Endothelial cell of umbilical vein (primary cell): ENCODE results near the gene SMIM41. TPM values are rescaled to one million over a fixed set of nuclear protein-coding genes. Genes with fewer than 3 reads are reported as not detected.

Experiments used
- BruUV-seq: library from RNA; stranded (reverse); fragments of 400-500 nt; replicated peaks from 2 replicates; lab custom pipeline; 2021; lab: Mats Ljungman, UMichigan
- CTCF ChIA-PET: fragments of 300-600, 350-600 bp; sonication (Branson Sonifier 250); formaldehyde crosslinking; loops from one replicate; lab custom pipeline; 2021; ENCODE audit warnings: antibody characterized with exemption, inconsistent platforms; lab: Charles Lee
- POLR2A ChIA-PET: fragments of 300-600, 350-600 bp; sonication (Branson Sonifier 250); formaldehyde crosslinking; loops from one replicate; lab custom pipeline; 2021; ENCODE audit warnings: antibody characterized with exemption, inconsistent platforms; lab: Charles Lee
- DNase-seq: peaks from one replicate; pipeline ENCODE4 v3.0.0-alpha.2; 2011; ENCODE audit warnings: low read depth, low spot score
- FAIRE-seq: peaks from 2 replicates; lab custom pipeline; 2011; peaks lifted over from hg19 to GRCh38; lab: Jason Lieb, UNC
- H2AFZ ChIP-seq: 2 replicates; pipeline ENCODE4 v1.6.0; 2012; ENCODE audit warnings: low read depth, low read length, control low read depth, inconsistent platforms
- H3K27ac ChIP-seq: 2 replicates; pipeline ENCODE4 v1.5.1; 2011; ENCODE audit warnings: low read depth, mild to moderate bottlenecking, control low read depth, low read length, moderate library complexity; ENCODE audit not compliant: insufficient read depth
- H3K27me3 ChIP-seq, 2 experiments: 2 replicates each; pipeline versions ENCODE4 v1.6.0 to v1.6.1; 2011; ENCODE audit warnings: low read length in 2 of 2, mixed read lengths in 1 of 2; ENCODE audit not compliant: control insufficient read depth in 2 of 2, insufficient read depth in 2 of 2
- H3K36me3 ChIP-seq, 2 experiments: 2 replicates in 1 of 2; 3 replicates in 1 of 2; pipeline ENCODE4 v1.5.1; 2011; ENCODE audit warnings: low read length in 2 of 2, mild to moderate bottlenecking in 1 of 2, moderate library complexity in 1 of 2; ENCODE audit not compliant: control insufficient read depth in 2 of 2, insufficient read depth in 2 of 2; ENCODE audit errors: extremely low read depth in 1 of 2
- H3K4me1 ChIP-seq: 3 replicates; pipeline ENCODE4 v1.5.1; 2011; ENCODE audit warnings: mild to moderate bottlenecking, low read length; ENCODE audit not compliant: control insufficient read depth, insufficient read depth; ENCODE audit errors: extremely low read depth
- H3K4me2 ChIP-seq: 2 replicates; pipeline ENCODE4 v1.6.1; 2011; ENCODE audit warnings: low read length, control low read depth, mixed read lengths; ENCODE audit not compliant: insufficient read depth
- H3K4me3 ChIP-seq, 3 experiments: fragments of 200-600 bp in 1 of 3; sonication (generic), shearing (Covaris generic) in 1 of 3; replicated peaks in 1 of 3; 2 replicates each; pipeline ENCODE4 v1.5.1; 2011 to 2016; ENCODE audit warnings: control low read depth in 3 of 3, low read length in 3 of 3, mild to moderate bottlenecking in 2 of 3, inconsistent platforms in 1 of 3, low read depth in 1 of 3, moderate library complexity in 1 of 3; ENCODE audit not compliant: insufficient read depth in 1 of 3
- H3K79me2 ChIP-seq: 2 replicates; pipeline ENCODE4 v1.6.0; 2012; ENCODE audit warnings: low read length, inconsistent platforms; ENCODE audit not compliant: control insufficient read depth, insufficient read depth
- H3K9ac ChIP-seq: replicated peaks from 2 replicates; pipeline ENCODE3; 2011; ENCODE audit warnings: low read length, control low read depth; ENCODE audit not compliant: insufficient read depth; ENCODE audit errors: extremely low read depth
- H3K9me1 ChIP-seq: replicated peaks from 3 replicates; pipeline ENCODE4 v1.6.0; 2011; ENCODE audit warnings: mild to moderate bottlenecking, low read length; ENCODE audit not compliant: control insufficient read depth, insufficient read depth; ENCODE audit errors: extremely low read depth
- H3K9me3 ChIP-seq: replicated peaks from 2 replicates; pipeline ENCODE4 v1.5.1; 2012; ENCODE audit warnings: low read length, inconsistent platforms; ENCODE audit not compliant: control insufficient read depth, insufficient read depth
- H4K20me1 ChIP-seq: replicated peaks from 2 replicates; pipeline ENCODE3; 2011; ENCODE audit warnings: mild to moderate bottlenecking, low read length; ENCODE audit not compliant: control insufficient read depth, insufficient read depth; ENCODE audit errors: extremely low read depth
- CTCF ChIP-seq, 2 donors: IDR thresholded peaks; 1 replicate in 1 of 2; 2 replicates in 1 of 2; pipeline ENCODE4 v1.5.1; 2011; ENCODE audit warnings: low read length in 2 of 2, mild to moderate bottlenecking in 2 of 2, moderate library complexity in 2 of 2, control low read depth in 1 of 2, inconsistent platforms in 1 of 2, low read depth in 1 of 2; ENCODE audit not compliant: insufficient read depth in 1 of 2; ENCODE audit errors: extremely low read depth in 1 of 2
- GATA2 ChIP-seq: IDR thresholded peaks from 2 replicates; pipeline ENCODE4 v1.7.0; 2011; ENCODE audit warnings: low read depth, mild to moderate bottlenecking, moderate library complexity, mixed read lengths, low read length; ENCODE audit not compliant: insufficient read length, insufficient read depth
- JUN ChIP-seq: IDR thresholded peaks from 2 replicates; pipeline ENCODE4 v1.6.1; 2011; ENCODE audit warnings: borderline replicate concordance, low read depth; ENCODE audit not compliant: insufficient read length, insufficient read depth
- MYC ChIP-seq: IDR thresholded peaks from one replicate; pipeline ENCODE4 v1.6.1; 2011; ENCODE audit warnings: mild to moderate bottlenecking, low read depth, low read length
- POLR2A ChIP-seq: IDR thresholded peaks from 2 replicates; pipeline ENCODE4 v1.6.1; 2012; ENCODE audit warnings: low read depth, mild to moderate bottlenecking, control low read depth, low read length
- dilution Hi-C: fragments of 300-500 bp; cut with MboI; formaldehyde crosslinking; loops from one replicate; pipeline ENCODE4 v1.15.0; 2019; ENCODE audit warnings: low sequenced_read_pairs; ENCODE audit not compliant: extremely low pct_ligation_motif_present
- intact Hi-C: fragments of 100-400 bp; cut with micrococcal nuclease; formaldehyde crosslinking; loops from one replicate; pipeline ENCODE4 v1.10.0; 2022
- polyA plus RNA-seq, 4 experiments: library from polyadenylated mRNA; depleted of rRNA in 3 of 4; stranded (reverse) in 3 of 4; unstranded in 1 of 4; fragments of >200 nt; gene quantifications; 2 replicates each; pipeline versions ENCODE4 v1.2.1 to v1.2.3, GENCODE V29; 2011 to 2012; ENCODE audit warnings: missing spikeins in 1 of 4
- total RNA-seq: library from RNA; stranded (reverse); gene quantifications from 2 replicates; pipeline ENCODE4 v1.2.3, GENCODE V29; 2021

Gene SMIM41
- total and polyA plus RNA-seq, 2 donors (not counting 3 experiments of a cell fraction or from before 2014, with no cell fraction given) = not detected

GRCh38 chr12:52120951-52121823, 41.7 kb downstream of the SMIM41 start:
- H3K27me3 ChIP-seq = peaks cover 0 to 4% of the 10 kb centered on the region in 2 experiments
- no peak overlapping the region for H3K4me2 ChIP-seq
- H3K27ac ChIP-seq = no peak overlapping the region
- no peaks in the 10 kb centered on the region for H3K79me2 ChIP-seq
- peaks cover 14% of the 10 kb centered on the region for H3K4me1 ChIP-seq
- FAIRE-seq = no peak
- no peak overlapping the region for H3K9ac ChIP-seq
- POLR2A ChIA-PET = no interaction called here
- H3K4me3 ChIP-seq = no peak overlapping the region
- CTCF ChIA-PET = interaction anchor here (0.7 to 7.8 kb wide), 21 partner anchors 9 to 912 kb away, joined by 3 to 163 read pairs (median 4); partner anchors contain the start of gene ATG101
- dilution Hi-C loops = no loop called here
- peak overlapping the region; percentile 43 for H2AFZ ChIP-seq
- no peaks in the 10 kb centered on the region for H4K20me1 ChIP-seq
- intact Hi-C loops = loop anchor here (1.0 to 10.0 kb wide), 4 partner anchors 38 to 884 kb away; partner anchors contain the start of genes ATG101 and EIF4B
- no peaks in the 10 kb centered on the region for H3K9me3 ChIP-seq
- H3K36me3 ChIP-seq = no peaks in the 10 kb centered on the region
- TF ChIP-seq JUN = no peak
- TF ChIP-seq GATA2 = peak; percentile 62
- no TSS peak for BruUV-seq
- H3K9me1 ChIP-seq = no peaks in the 10 kb centered on the region
- no peak for DNase-seq

- TF ChIP-seq GATA2 (no peak), JUN (no peak), POLR2A (no peak), MYC (no peak), CTCF (IDR thresholded peaks at IDR 0.05; ENCODE audit: extremely low read depth in 1 of 2, insufficient read depth in 1 of 2, low read depth in 1 of 2, low read length in 2 of 2) (peak; percentile 58 to 87)
- FAIRE-seq = peak; percentile 81
- Histone ChIP-seq H3K27ac (no peak overlapping the region), H3K4me3 (no peak overlapping the region), H2AFZ (peak overlapping the region; percentile 23), H3K9ac (no peak overlapping the region), H3K36me3 (no peaks in the 10 kb centered on the region), H4K20me1 (no peaks in the 10 kb centered on the region), H3K79me2 (no peaks in the 10 kb centered on the region), H3K9me3 (no peaks in the 10 kb centered on the region), H3K4me1 (peaks cover 21% of the 10 kb centered on the region), H3K4me2 (no peak overlapping the region), H3K9me1 (no peaks in the 10 kb centered on the region), H3K27me3 (peaks cover 0 to 1% of the 10 kb centered on the region in 2 experiments)
- peak; percentile 33 for DNase-seq
- no TSS peak for BruUV-seq
- dilution Hi-C loops = no loop called here
- POLR2A ChIA-PET = no interaction called here
- intact Hi-C loops = loop anchor here (1.0 to 10.0 kb wide), 2 partner anchors 39 to 883 kb away; partner anchors contain the start of gene EIF4B
- CTCF ChIA-PET = interaction anchor here (0.7 to 7.8 kb wide), 20 partner anchors 9 to 911 kb away, joined by 3 to 163 read pairs (median 4); partner anchors contain the start of gene ATG101
Observed at GRCh38 chr12:52121824-52122539, 42.5 kb downstream of the SMIM41 start.
